Endothelial cell of umbilical vein (primary cell): ENCODE results near the gene UBE4B. TPM values are rescaled to one million over a fixed set of nuclear protein-coding genes. Genes with fewer than 3 reads are reported as not detected.

Experiments used
- BruUV-seq: library from RNA; stranded (reverse); fragments of 400-500 nt; replicated peaks from 2 replicates; lab custom pipeline; 2021; lab: Mats Ljungman, UMichigan
- CTCF ChIA-PET: fragments of 300-600, 350-600 bp; sonication (Branson Sonifier 250); formaldehyde crosslinking; loops from one replicate; lab custom pipeline; 2021; ENCODE audit warnings: antibody characterized with exemption, inconsistent platforms; lab: Charles Lee
- POLR2A ChIA-PET: fragments of 300-600, 350-600 bp; sonication (Branson Sonifier 250); formaldehyde crosslinking; loops from one replicate; lab custom pipeline; 2021; ENCODE audit warnings: antibody characterized with exemption, inconsistent platforms; lab: Charles Lee
- DNase-seq: peaks from one replicate; pipeline ENCODE4 v3.0.0-alpha.2; 2011; ENCODE audit warnings: low read depth, low spot score
- FAIRE-seq: peaks from 2 replicates; lab custom pipeline; 2011; peaks lifted over from hg19 to GRCh38; lab: Jason Lieb, UNC
- H2AFZ ChIP-seq: 2 replicates; pipeline ENCODE4 v1.6.0; 2012; ENCODE audit warnings: low read depth, low read length, control low read depth, inconsistent platforms
- H3K27ac ChIP-seq: 2 replicates; pipeline ENCODE4 v1.5.1; 2011; ENCODE audit warnings: low read depth, mild to moderate bottlenecking, control low read depth, low read length, moderate library complexity; ENCODE audit not compliant: insufficient read depth
- H3K27me3 ChIP-seq, 2 experiments: 2 replicates each; pipeline versions ENCODE4 v1.6.0 to v1.6.1; 2011; ENCODE audit warnings: low read length in 2 of 2, mixed read lengths in 1 of 2; ENCODE audit not compliant: control insufficient read depth in 2 of 2, insufficient read depth in 2 of 2
- H3K36me3 ChIP-seq, 2 experiments: 2 replicates in 1 of 2; 3 replicates in 1 of 2; pipeline ENCODE4 v1.5.1; 2011; ENCODE audit warnings: low read length in 2 of 2, mild to moderate bottlenecking in 1 of 2, moderate library complexity in 1 of 2; ENCODE audit not compliant: control insufficient read depth in 2 of 2, insufficient read depth in 2 of 2; ENCODE audit errors: extremely low read depth in 1 of 2
- H3K4me1 ChIP-seq: 3 replicates; pipeline ENCODE4 v1.5.1; 2011; ENCODE audit warnings: mild to moderate bottlenecking, low read length; ENCODE audit not compliant: control insufficient read depth, insufficient read depth; ENCODE audit errors: extremely low read depth
- H3K4me2 ChIP-seq: 2 replicates; pipeline ENCODE4 v1.6.1; 2011; ENCODE audit warnings: low read length, control low read depth, mixed read lengths; ENCODE audit not compliant: insufficient read depth
- H3K4me3 ChIP-seq, 3 experiments: fragments of 200-600 bp in 1 of 3; sonication (generic), shearing (Covaris generic) in 1 of 3; replicated peaks in 1 of 3; 2 replicates each; pipeline ENCODE4 v1.5.1; 2011 to 2016; ENCODE audit warnings: control low read depth in 3 of 3, low read length in 3 of 3, mild to moderate bottlenecking in 2 of 3, inconsistent platforms in 1 of 3, low read depth in 1 of 3, moderate library complexity in 1 of 3; ENCODE audit not compliant: insufficient read depth in 1 of 3
- H3K79me2 ChIP-seq: 2 replicates; pipeline ENCODE4 v1.6.0; 2012; ENCODE audit warnings: low read length, inconsistent platforms; ENCODE audit not compliant: control insufficient read depth, insufficient read depth
- H3K9ac ChIP-seq: replicated peaks from 2 replicates; pipeline ENCODE3; 2011; ENCODE audit warnings: low read length, control low read depth; ENCODE audit not compliant: insufficient read depth; ENCODE audit errors: extremely low read depth
- H3K9me1 ChIP-seq: replicated peaks from 3 replicates; pipeline ENCODE4 v1.6.0; 2011; ENCODE audit warnings: mild to moderate bottlenecking, low read length; ENCODE audit not compliant: control insufficient read depth, insufficient read depth; ENCODE audit errors: extremely low read depth
- H3K9me3 ChIP-seq: replicated peaks from 2 replicates; pipeline ENCODE4 v1.5.1; 2012; ENCODE audit warnings: low read length, inconsistent platforms; ENCODE audit not compliant: control insufficient read depth, insufficient read depth
- H4K20me1 ChIP-seq: replicated peaks from 2 replicates; pipeline ENCODE3; 2011; ENCODE audit warnings: mild to moderate bottlenecking, low read length; ENCODE audit not compliant: control insufficient read depth, insufficient read depth; ENCODE audit errors: extremely low read depth
- CTCF ChIP-seq, 2 donors: IDR thresholded peaks; 1 replicate in 1 of 2; 2 replicates in 1 of 2; pipeline ENCODE4 v1.5.1; 2011; ENCODE audit warnings: low read length in 2 of 2, mild to moderate bottlenecking in 2 of 2, moderate library complexity in 2 of 2, control low read depth in 1 of 2, inconsistent platforms in 1 of 2, low read depth in 1 of 2; ENCODE audit not compliant: insufficient read depth in 1 of 2; ENCODE audit errors: extremely low read depth in 1 of 2
- EZH2 ChIP-seq: IDR thresholded peaks from 2 replicates; pipeline ENCODE4 v1.6.1; 2012; ENCODE audit warnings: borderline replicate concordance, low read depth, mild to moderate bottlenecking, moderate library complexity, low read length, inconsistent platforms; ENCODE audit not compliant: severe bottlenecking
- GATA2 ChIP-seq: IDR thresholded peaks from 2 replicates; pipeline ENCODE4 v1.7.0; 2011; ENCODE audit warnings: low read depth, mild to moderate bottlenecking, moderate library complexity, mixed read lengths, low read length; ENCODE audit not compliant: insufficient read length, insufficient read depth
- MAX ChIP-seq: IDR thresholded peaks from 2 replicates; pipeline ENCODE4 v1.6.1; 2011; ENCODE audit not compliant: insufficient read depth, insufficient read length
- POLR2AphosphoS5 ChIP-seq: IDR thresholded peaks from 2 replicates; pipeline ENCODE4 v1.6.1; 2012; ENCODE audit warnings: low read depth, mild to moderate bottlenecking, control low read depth, low read length, moderate library complexity; ENCODE audit not compliant: insufficient read depth
- dilution Hi-C: fragments of 300-500 bp; cut with MboI; formaldehyde crosslinking; loops from one replicate; pipeline ENCODE4 v1.15.0; 2019; ENCODE audit warnings: low sequenced_read_pairs; ENCODE audit not compliant: extremely low pct_ligation_motif_present
- intact Hi-C: fragments of 100-400 bp; cut with micrococcal nuclease; formaldehyde crosslinking; loops from one replicate; pipeline ENCODE4 v1.10.0; 2022
- polyA plus RNA-seq, 4 experiments: library from polyadenylated mRNA; depleted of rRNA in 3 of 4; stranded (reverse) in 3 of 4; unstranded in 1 of 4; fragments of >200 nt; gene quantifications; 2 replicates each; pipeline versions ENCODE4 v1.2.1 to v1.2.3, GENCODE V29; 2011 to 2012; ENCODE audit warnings: missing spikeins in 1 of 4
- total RNA-seq: library from RNA; stranded (reverse); gene quantifications from 2 replicates; pipeline ENCODE4 v1.2.3, GENCODE V29; 2021

The UBE4B gene
- total and polyA plus RNA-seq, 2 donors (not counting 3 experiments of a cell fraction or from before 2014, with no cell fraction given), result 17.8 to 54.5 TPM

- POLR2A ChIA-PET, result no interaction called here
- no TSS peak for BruUV-seq
- DNase-seq (no peak), FAIRE-seq (no peak)
- Histone ChIP-seq H3K36me3 (no peaks in the 10 kb centered on the region), H3K27ac (no peak overlapping the region), H2AFZ (no peak overlapping the region), H3K27me3 (no peaks in the 10 kb centered on the region), H3K4me3 (no peak overlapping the region), H3K9me1 (no peaks in the 10 kb centered on the region), H3K9ac (no peak overlapping the region), H3K79me2 (no peaks in the 10 kb centered on the region), H4K20me1 (no peaks in the 10 kb centered on the region), H3K9me3 (no peaks in the 10 kb centered on the region), H3K4me2 (no peak overlapping the region), H3K4me1 (no peaks in the 10 kb centered on the region)
- TF ChIP-seq GATA2 (no peak), EZH2 (no peak), MAX (no peak), POLR2AphosphoS5 (no peak), CTCF (IDR thresholded peaks at IDR 0.05; ENCODE audit: extremely low read depth in 1 of 2, insufficient read depth in 1 of 2, low read depth in 1 of 2, low read length in 2 of 2) (no peak)
- CTCF ChIA-PET, result no interaction called here
- intact Hi-C loops, result no loop called here
- dilution Hi-C loops, result no loop called here
Measured at GRCh38 chr1:10187026-10187334, 154.2 kb downstream of the UBE4B start.
